NCI-H2196 treated with DMSO at 0.1 percent for 48 hours (cell line): Measurements from ENCODE around the gene RAET1G.
"Not testable (repeated sequence)": the region's sequence is repeated elsewhere in the genome, so short reads cannot be mapped to it uniquely, and the experiment has no call there.

Experiments
- DNase-seq: peaks from one replicate; lab custom pipeline; 2025; ENCODE audit not compliant: unreplicated experiment; lab: John Stamatoyannopoulos, UW

RAET1G gene

GRCh38 chr6:149915970-149916865 is 6.7 kb downstream of the RAET1G start:
- DNase-seq: no peak

- DNase-seq: no peak
Measured at GRCh38 chr6:149913540-149914240, 9.2 kb downstream of the RAET1G start.

GRCh38 chr6:149913085-149913484 is 9.8 kb downstream of the RAET1G start:
- no peak for DNase-seq

- DNase-seq: not testable (repeated sequence)
Measured at GRCh38 chr6:149912680-149913079, 10.2 kb downstream of the RAET1G start.

GRCh38 chr6:149910721-149911151 is 12.2 kb downstream of the RAET1G start:
- no peak for DNase-seq

GRCh38 chr6:149909701-149910470 is 13.0 kb downstream of the RAET1G start:
- no peak for DNase-seq

GRCh38 chr6:149908480-149908879 is 14.4 kb downstream of the RAET1G start:
- not testable (repeated sequence) for DNase-seq

GRCh38 chr6:149907317-149907716 is 15.6 kb downstream of the RAET1G start:
- DNase-seq: no peak

GRCh38 chr6:149906405-149906804 is 16.5 kb downstream of the RAET1G start:
- DNase-seq: no peak

GRCh38 chr6:149905911-149906371 is 17.0 kb downstream of the RAET1G start:
- no peak for DNase-seq

- no peak for DNase-seq
Measured at GRCh38 chr6:149905371-149905910, 17.5 kb downstream of the RAET1G start.

- no peak for DNase-seq
Measured at GRCh38 chr6:149904661-149905370, 18.1 kb downstream of the RAET1G start.

- no peak for DNase-seq
Measured at GRCh38 chr6:149903938-149904611, 18.8 kb downstream of the RAET1G start.

GRCh38 chr6:149901444-149902140 is 21.3 kb downstream of the RAET1G start:
- DNase-seq: no peak

- no peak for DNase-seq
Measured at GRCh38 chr6:149900620-149901443, 22.1 kb downstream of the RAET1G start.

- DNase-seq: no peak
Measured at GRCh38 chr6:149899926-149900619, 22.8 kb downstream of the RAET1G start.

GRCh38 chr6:149899486-149899885 is 23.4 kb downstream of the RAET1G start:
- no peak for DNase-seq

GRCh38 chr6:149898966-149899365 is 24.0 kb downstream of the RAET1G start:
- DNase-seq: no peak
